H1 (cell line): ENCODE measurements around the gene MDH1B. TPM values are rescaled to one million over a fixed set of nuclear protein-coding genes. Genes with fewer than 3 reads are reported as not detected.

Source experiments
- CHD7 ChIP-seq: fragments of 300-600 bp; sonication (generic); IDR thresholded peaks from 2 replicates; pipeline ENCODE4 v1.7.1; 2012; ENCODE audit warnings: low read length, moderate library complexity, mild to moderate bottlenecking, inconsistent platforms; ENCODE audit not compliant: insufficient replicate concordance
- FOSL1 ChIP-seq: IDR thresholded peaks from 2 replicates; pipeline ENCODE4 v1.6.1; 2011; ENCODE audit warnings: mild to moderate bottlenecking, low read depth, low read length, moderate library complexity; ENCODE audit not compliant: insufficient read depth
- JUND ChIP-seq: IDR thresholded peaks from 2 replicates; pipeline ENCODE4 v1.6.1; 2011; ENCODE audit warnings: mild to moderate bottlenecking, improper control_type of control experiment, low read length
- PHF8 ChIP-seq: fragments of 200-600 bp; sonication (generic); conservative IDR thresholded peaks from 2 replicates; pipeline ENCODE4 v1.7.1; 2012; ENCODE audit warnings: low read depth, mild to moderate bottlenecking, inconsistent platforms, low read length, moderate library complexity
- RXRA ChIP-seq: IDR thresholded peaks from 2 replicates; pipeline ENCODE4 v1.6.1; 2011; ENCODE audit warnings: low read depth, mild to moderate bottlenecking, low read length, moderate library complexity; ENCODE audit not compliant: insufficient read depth
- SIX5 ChIP-seq: IDR thresholded peaks from 2 replicates; pipeline ENCODE4 v1.6.1; 2011; ENCODE audit warnings: mild to moderate bottlenecking, low read depth, low read length
- SRF ChIP-seq: IDR thresholded peaks from 2 replicates; pipeline ENCODE4 v1.6.1; 2011; ENCODE audit warnings: mild to moderate bottlenecking, low read depth, low read length, moderate library complexity
- TCF12 ChIP-seq: IDR thresholded peaks from 2 replicates; pipeline ENCODE4 v1.6.1; 2011; ENCODE audit warnings: low read depth, mild to moderate bottlenecking, low read length
- ZNF274 ChIP-seq: IDR thresholded peaks from 2 replicates; pipeline ENCODE4 v1.7.0; 2012; ENCODE audit warnings: low read length, borderline replicate concordance; ENCODE audit errors: extremely low read depth
- polyA plus RNA-seq, 7 experiments: library from polyadenylated mRNA; depleted of rRNA in 3 of 7; stranded (reverse) in 5 of 7; unstranded in 2 of 7; fragments of >200 nt in 5 of 7; fragments of 200-250 nt in 2 of 7; gene quantifications; 1 replicate in 5 of 7; 2 replicates in 1 of 7; 4 replicates in 1 of 7; pipeline versions ENCODE4 v1.2.1 to v1.2.3, GENCODE V29; 2011 to 2013; ENCODE audit warnings: missing spikeins in 2 of 7, mixed read lengths in 2 of 7
- total RNA-seq: library from RNA; stranded (reverse); fragmentation: NEBNext Ultra II Directional; extraction: Animal tissue kit (Norgen Biotek cat#: 25700); gene quantifications from 2 replicates; pipeline ENCODE4 v1.2.1, GENCODE V29; 2021

Gene MDH1B
- total and polyA plus RNA-seq, 2 of the 8 experiments (the other 6 are each of a cell fraction or from before 2014, with no cell fraction given) = 1.5 to 2.1 TPM

GRCh38 chr2:206701952-206702605 is 63.0 kb downstream of the MDH1B start (continued):
- TF ChIP-seq CHD7 (no peak), SRF (no peak), PHF8 (no peak), SIX5 (no peak), RXRA (no peak), TCF12 (no peak), JUND (no peak), FOSL1 (no peak), ZNF274 (no peak)
